GM19467 (cell line): ENCODE data around the gene CHPF.

Experiments used
- ATAC-seq: cut with Tn5 transposase; IDR thresholded peaks from one replicate; pipeline ENCODE4 v1.9.1; 2021; ENCODE audit warnings: mild to moderate bottlenecking, moderate library complexity; ENCODE audit not compliant: unreplicated experiment

The CHPF gene

GRCh38 chr2:219552382-219553167 is 9.0 kb upstream of the CHPF start:
- peak; percentile 85 for ATAC-seq

DNA sequence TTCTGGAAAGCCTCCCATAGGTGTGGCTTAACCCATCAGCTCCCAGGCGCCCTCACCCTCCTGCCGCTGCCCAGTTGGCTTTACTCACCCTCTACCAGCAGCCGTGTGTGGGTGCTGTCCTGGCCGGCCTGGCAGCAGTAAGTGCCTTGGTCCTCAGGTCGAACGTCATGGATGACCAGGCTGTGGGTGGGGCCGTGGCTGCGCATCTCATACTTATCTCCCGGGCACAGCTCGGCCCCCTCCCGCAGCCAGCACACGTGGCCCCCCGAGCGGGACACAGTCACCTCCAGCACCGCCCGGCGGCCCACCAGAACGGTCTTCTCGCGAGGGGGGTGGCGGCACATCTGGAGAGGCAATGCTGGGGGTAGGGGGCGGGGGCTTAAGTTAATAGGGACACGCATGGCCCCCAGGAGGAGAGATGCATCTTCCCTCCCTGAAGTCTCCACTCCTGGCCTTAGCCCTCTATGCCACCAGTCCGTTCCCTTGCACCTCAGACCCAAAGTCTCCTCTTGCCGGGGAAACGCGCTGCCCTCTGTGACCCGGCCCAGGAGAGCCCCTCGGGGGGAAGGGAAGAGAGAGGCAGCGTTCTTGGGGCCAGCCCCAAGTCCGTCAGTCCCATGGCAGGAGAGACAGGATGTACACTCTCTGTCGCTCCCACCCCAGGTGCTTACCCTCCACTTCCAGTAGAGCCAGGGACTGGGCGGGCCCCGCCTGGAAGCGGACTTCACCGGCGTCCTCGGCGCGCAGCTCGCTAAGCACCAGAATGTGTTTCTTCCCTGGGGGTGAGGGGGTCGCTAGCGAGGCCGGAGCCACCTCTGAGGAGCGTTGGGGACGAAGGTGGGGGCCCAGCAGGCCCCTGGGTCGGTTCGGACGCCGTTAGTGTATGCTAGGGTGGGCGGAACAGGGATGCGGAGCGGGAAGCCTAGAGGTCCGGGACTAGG is 8.1 kb upstream of the CHPF start:
- no peak for ATAC-seq

- ATAC-seq = no peak
These were observed 6.0 kb upstream of the CHPF start for GRCh38 chr2:219549619-219550018.

- ATAC-seq = no peak
These were observed 5.4 kb upstream of the CHPF start for GRCh38 chr2:219548990-219549389.

GRCh38 chr2:219547621-219548020 is 4.0 kb upstream of the CHPF start:
- no peak for ATAC-seq

DNA sequence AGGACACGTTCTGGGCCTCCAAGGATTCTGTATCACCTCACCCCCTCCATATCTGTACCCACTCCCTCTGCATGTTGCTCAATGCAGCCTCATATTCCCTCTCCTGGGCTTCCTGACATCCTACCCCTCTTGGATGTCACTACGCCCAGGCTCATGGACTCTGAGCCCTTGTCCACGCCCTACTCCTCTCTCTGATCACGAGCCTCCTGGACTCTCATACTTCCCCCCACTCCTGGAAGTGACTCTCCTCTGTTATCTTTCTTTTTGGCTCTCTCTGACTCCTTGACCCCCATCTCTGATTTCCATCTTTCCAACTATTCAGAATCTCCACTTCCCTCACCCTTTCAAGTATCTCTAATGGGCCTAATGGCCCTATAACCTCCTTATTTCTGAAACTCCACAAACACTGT is 2.3 kb upstream of the CHPF start:
- ATAC-seq = no peak

GRCh38 chr2:219545295-219545942 is 1.8 kb upstream of the CHPF start:
- ATAC-seq = no peak

DNA sequence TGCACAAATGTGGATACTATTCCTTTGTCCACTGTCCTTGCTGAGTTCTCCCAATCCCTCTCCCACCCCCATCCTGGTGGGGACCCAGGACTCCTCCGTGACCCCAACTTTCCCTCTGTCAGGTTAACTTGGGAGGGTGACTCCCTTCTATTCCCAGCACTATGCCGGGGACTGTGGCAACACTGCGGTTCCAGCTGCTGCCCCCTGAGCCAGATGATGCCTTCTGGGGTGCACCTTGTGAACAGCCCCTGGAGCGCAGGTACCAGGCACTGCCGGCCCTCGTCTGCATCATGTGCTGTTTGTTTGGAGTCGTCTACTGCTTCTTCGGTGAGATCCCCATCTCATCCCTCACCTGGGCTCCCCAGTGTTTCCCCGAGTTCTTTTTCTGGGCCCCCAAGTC is 958 bp upstream of the CHPF start:
- ATAC-seq = no peak

GRCh38 chr2:219542931-219543595 is 546 bp downstream of the CHPF start:
- peak; percentile 33 for ATAC-seq

DNA sequence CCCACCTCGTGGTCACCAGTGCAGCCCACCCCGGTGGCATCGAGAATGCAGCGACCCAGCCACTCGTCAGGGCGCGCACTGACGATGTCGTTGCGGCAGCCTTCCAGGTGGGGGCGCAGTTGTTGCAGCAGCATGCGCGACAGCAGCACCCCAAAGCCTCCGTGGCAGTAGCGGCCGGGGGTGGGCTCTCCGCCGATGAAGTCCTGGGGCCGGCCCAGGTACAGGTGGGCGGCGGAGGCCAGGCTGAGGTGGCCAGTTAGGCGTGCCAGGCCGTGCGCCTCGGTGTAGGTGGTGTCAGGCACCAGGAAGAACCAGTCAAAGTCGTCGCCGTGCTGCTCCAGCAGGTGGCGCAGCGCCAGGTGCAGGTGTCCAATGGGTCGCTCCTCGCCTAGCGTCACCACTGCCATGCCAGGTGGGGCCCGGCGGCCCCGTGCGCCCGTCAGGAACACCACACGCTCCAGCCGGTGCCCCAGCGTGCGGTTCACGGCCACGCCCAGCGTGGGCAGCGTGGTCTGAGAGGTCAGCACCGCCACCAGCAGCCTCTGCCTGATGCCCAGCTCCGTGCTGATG is 1.9 kb downstream of the CHPF start:
- ATAC-seq = peak; percentile 38

- ATAC-seq = no peak
These were observed 2.7 kb downstream of the CHPF start for GRCh38 chr2:219540784-219541504.

- no peak for ATAC-seq
These were observed 3.5 kb downstream of the CHPF start for GRCh38 chr2:219539926-219540678.

DNA sequence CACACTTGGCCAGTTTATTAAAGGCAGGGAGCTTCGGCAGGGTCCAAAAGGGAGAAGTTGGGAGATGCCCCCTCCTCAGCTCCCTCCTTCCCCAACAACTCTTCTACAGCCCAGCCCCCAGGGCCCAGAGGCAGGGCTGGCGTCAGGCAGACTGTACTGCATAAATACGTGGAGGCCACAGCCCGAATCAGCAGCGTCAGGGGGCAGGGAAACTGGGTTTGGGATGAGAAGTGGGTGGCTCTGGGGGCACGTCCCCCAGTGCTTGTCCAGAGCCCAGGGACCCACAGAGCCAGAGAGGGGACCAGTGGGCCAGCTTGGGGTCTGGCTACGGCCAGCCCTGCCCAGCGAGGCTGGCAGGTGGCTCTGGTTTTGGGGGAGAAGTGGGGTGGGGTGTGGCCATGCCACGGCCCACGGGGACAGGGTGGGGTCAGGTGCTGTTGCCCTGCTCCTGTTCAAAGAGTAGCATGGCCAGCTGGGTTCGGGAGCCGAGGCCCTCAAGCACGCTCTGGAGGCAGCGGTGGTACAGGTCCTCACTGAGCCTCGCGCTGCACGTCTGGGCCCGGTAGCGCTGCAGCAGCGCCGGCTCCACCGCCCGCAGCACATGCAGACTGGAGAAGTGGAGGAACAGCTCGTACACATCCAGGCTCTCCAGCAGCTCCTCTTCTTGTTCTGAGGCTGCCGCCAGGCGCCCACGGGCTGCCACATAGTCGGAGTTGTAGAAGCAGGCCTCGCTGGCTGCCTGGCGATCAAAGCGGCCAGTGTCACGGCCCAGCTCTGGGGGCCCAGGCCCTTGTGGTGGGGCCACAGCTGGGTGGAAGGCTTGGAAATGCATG is 4.4 kb downstream of the CHPF start:
- no peak for ATAC-seq

GRCh38 chr2:219538504-219538951 is 5.1 kb downstream of the CHPF start:
- ATAC-seq = no peak

DNA sequence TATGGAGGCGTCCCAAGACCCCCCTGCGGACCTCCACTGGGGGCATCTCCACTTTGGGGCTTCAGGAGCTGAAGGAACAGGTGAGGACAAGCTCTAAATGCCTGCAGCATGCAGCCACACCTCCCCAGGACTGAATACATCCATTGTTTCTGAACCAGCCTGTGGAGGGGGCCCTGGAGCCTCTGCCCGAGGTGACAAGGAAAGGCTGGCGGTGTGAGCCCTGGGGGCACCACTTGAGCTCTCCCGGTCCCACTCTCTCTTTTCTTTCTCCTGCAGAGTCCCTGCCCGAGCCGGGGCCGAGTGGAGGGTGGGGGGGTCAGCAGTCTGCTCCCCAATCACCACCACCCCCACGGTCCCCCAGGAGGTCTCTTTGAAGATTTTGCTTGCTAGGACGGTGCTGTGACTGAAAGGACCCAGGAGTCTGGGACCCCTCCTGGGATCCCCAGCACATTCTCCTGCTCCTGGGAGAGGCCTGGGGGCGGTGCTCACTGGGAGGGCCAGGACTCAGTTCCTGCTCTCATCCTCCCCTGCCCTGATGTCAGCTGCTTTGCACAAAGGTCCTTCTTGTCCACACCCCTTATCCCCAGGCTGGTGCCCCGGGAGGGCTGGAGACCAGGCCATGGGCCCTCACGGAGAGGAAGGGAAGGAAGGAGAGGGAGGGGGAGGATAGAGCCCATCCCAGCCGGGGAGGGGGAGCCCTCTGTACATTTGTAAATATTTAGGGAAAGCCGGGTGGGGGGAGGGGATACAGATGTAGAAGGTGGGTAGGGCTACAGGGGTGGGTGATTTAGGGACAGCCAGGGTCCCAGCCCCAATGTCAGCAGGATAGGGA is 5.7 kb downstream of the CHPF start:
- no peak for ATAC-seq

- no peak for ATAC-seq
These were observed 6.6 kb downstream of the CHPF start for GRCh38 chr2:219536967-219537366.

- ATAC-seq = no peak
These were observed 7.2 kb downstream of the CHPF start for GRCh38 chr2:219536425-219536824.
